Spleen (tissue), 7 donors: Measurements from ENCODE around the gene KCNJ6.

Experiments used
- CTCF ChIP-seq, 11 experiments: fragments of 200-600 bp in 7 of 11; fragments of 450-650 bp in 4 of 11; sonication (generic) in 4 of 11; IDR thresholded peaks in 8 of 11; conservative IDR thresholded peaks in 3 of 11; 1 replicate in 7 of 11; 2 replicates in 4 of 11; pipeline versions ENCODE4 v1.4.0 to v1.8.0; 2016 to 2021; ENCODE audit warnings: antibody characterized with exemption in 11 of 11, inconsistent platforms in 4 of 11, mild to moderate bottlenecking in 1 of 11
- POLR2A ChIP-seq, 3 donors: fragments of 450-650 bp; IDR thresholded peaks; one replicate each; pipeline ENCODE4 v1.5.1; 2017; ENCODE audit warnings: antibody characterized with exemption in 3 of 3, mild to moderate bottlenecking in 1 of 3
- donor health status: DM: no; HTN: no; CAD: no; lungs with moderate emphysema.
- donor health status: DM: no; HTN: no; CAD: no.
- donor health status: DM: no; HTN: no; CAD: no.

- TF ChIP-seq CTCF (IDR thresholded peaks at IDR 0.05 in 8 of 11, conservative IDR thresholded peaks at IDR 0.05 in 3 of 11) (no peak), POLR2A (IDR thresholded peaks at IDR 0.05) (no peak)
Observed at GRCh38 chr21:37767984-37768383, 148.3 kb downstream of the KCNJ6 start.
